Gastroesophageal sphincter (tissue), 3 donors: Measurements from ENCODE around the gene ABCC1.

Experiments
- EP300 ChIP-seq: sonication (generic); formaldehyde crosslinking; IDR thresholded peaks from one replicate; pipeline ENCODE4 v1.6.1; 2017; ENCODE audit warnings: antibody characterized with exemption, mild to moderate bottlenecking
- POLR2A ChIP-seq, 2 donors: fragments of 450-650 bp; IDR thresholded peaks; one replicate each; pipeline ENCODE4 v1.6.1; 2017; ENCODE audit warnings: antibody characterized with exemption in 2 of 2, mild to moderate bottlenecking in 2 of 2, moderate library complexity in 1 of 2
- TF ChIP-seq, protein P1 (sequence below), 4 experiments: fragments of 200-600 bp in 2 of 4; fragments of 450-650 bp in 2 of 4; sonication (generic) in 1 of 4; IDR thresholded peaks; one replicate each; pipeline ENCODE4 v1.5.1; 2017 to 2019; ENCODE audit warnings: antibody characterized with exemption in 4 of 4, mild to moderate bottlenecking in 2 of 4, moderate library complexity in 2 of 4

GRCh38 chr16:16150878-16151152 lies 201.4 kb downstream of the ABCC1 start:
- TF ChIP-seq, protein P1, sequence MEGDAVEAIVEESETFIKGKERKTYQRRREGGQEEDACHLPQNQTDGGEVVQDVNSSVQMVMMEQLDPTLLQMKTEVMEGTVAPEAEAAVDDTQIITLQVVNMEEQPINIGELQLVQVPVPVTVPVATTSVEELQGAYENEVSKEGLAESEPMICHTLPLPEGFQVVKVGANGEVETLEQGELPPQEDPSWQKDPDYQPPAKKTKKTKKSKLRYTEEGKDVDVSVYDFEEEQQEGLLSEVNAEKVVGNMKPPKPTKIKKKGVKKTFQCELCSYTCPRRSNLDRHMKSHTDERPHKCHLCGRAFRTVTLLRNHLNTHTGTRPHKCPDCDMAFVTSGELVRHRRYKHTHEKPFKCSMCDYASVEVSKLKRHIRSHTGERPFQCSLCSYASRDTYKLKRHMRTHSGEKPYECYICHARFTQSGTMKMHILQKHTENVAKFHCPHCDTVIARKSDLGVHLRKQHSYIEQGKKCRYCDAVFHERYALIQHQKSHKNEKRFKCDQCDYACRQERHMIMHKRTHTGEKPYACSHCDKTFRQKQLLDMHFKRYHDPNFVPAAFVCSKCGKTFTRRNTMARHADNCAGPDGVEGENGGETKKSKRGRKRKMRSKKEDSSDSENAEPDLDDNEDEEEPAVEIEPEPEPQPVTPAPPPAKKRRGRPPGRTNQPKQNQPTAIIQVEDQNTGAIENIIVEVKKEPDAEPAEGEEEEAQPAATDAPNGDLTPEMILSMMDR (IDR thresholded peaks at IDR 0.05) = no peak
- TF ChIP-seq POLR2A (IDR thresholded peaks at IDR 0.05) (no peak), EP300 (no peak)
